ENCODE measurements around the gene UMODL1.

UMODL1 gene

DNA sequence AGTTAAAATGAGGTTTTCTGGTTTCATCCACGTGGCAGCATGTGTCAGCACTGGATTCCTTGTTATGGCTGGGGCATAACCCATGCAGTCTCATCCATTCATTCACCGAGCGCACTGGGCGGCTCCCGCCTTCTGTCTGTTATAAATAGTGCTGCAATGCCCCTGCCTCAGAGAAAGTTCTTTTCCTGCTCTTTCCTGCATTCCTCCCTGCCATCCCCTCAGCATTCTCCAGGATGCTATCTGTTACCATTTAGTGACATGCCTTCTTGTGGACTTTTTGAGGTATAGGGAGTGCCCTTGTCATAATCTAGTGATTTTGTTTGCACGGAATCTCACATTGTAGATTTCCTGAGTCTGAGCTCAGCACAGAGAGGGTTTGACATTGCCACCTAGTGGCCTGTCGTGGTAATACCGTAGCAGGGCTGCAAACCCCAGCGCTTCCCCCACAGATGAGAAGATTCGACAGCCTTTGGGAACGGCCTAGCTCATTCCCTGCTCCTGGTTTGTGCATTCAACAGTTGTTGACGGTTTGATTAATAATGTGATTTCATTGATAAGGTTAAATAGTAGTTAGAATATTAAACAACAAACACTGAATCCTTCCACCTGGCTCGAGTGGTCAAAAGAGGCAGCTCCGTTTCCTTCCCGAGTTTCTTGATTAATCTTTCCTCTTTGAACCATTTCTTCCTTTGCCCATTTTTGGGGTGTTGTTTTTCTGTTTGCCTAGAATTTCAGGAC lies 46.3 kb downstream of the UMODL1 start:
- Mint-ChIP-seq H3K27ac (no peak overlapping the region), H3K27me3 (peaks cover 27% of the 10 kb centered on the region), H3K36me3 (no peaks in the 10 kb centered on the region), H3K4me1 (peaks cover 18% of the 10 kb centered on the region), H3K9me3 (no peaks in the 10 kb centered on the region), H3K4me3 (no peak overlapping the region)

DNA sequence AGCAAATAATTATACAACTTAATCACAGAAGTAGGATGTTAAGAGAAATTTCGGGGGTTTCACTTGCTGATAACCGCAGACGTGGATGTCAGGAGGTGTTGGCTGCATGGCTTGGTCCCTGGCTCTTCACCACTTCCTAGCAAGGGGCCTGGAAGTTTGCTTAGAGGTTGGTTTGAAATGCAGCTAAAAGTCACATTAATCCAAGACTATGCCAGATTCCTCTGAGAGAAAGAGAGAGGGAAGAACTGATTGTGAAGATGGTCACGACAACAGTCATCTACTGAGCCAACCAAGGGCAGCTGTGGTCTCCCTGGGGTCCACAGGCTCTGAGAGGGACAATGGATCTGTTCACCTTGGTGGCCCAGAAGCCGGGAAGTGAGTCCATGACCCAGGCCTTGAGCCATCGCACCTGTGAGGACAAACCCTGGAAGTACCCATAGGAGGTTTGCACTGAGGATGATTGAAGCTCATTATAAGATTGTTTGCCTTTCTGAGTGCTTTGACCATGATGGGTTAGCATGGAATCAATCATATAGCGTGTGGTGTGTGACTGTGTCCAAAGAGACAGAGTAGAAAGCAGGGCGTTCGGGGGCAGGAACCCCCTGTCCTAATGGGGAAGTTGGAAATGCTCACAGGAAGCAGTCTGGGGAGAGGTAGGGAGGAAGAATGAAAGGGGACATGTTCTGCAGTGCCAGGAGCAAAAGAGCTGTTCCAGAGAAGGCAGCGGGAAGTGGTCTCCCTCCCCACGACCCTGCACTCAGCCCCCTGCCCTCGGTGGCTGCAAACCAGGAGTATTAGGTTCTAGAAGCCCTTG lies 47.1 kb downstream of the UMODL1 start:
- Mint-ChIP-seq H3K4me1 (peaks cover 19% of the 10 kb centered on the region), H3K27ac (no peak overlapping the region), H3K36me3 (no peaks in the 10 kb centered on the region), H3K9me3 (no peaks in the 10 kb centered on the region), H3K27me3 (peaks cover 28% of the 10 kb centered on the region), H3K4me3 (no peak overlapping the region)

DNA sequence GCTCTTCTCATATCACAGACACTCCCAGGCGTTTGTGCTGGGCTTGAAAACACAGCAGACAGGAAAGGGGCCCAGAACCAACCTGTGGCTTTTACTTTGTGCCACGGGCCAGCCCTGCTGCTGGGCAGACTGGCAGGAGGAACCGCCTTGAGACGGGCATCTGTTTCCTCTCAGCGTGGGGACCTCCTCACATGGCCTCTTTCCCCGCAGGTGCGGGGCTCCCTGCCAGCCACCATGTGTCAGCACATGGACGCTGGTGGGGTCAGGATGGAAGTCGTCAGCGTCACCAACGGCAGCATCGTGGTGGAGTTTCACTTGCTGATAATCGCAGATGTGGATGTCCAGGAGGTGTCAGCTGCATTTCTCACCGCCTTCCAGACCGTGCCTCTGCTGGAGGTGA lies 47.8 kb downstream of the UMODL1 start:
- Mint-ChIP-seq H3K4me1 (peaks cover 24% of the 10 kb centered on the region), H3K27me3 (peaks cover 33% of the 10 kb centered on the region), H3K4me3 (no peak overlapping the region), H3K36me3 (peaks cover 3% of the 10 kb centered on the region), H3K9me3 (no peaks in the 10 kb centered on the region), H3K27ac (no peak overlapping the region)

DNA sequence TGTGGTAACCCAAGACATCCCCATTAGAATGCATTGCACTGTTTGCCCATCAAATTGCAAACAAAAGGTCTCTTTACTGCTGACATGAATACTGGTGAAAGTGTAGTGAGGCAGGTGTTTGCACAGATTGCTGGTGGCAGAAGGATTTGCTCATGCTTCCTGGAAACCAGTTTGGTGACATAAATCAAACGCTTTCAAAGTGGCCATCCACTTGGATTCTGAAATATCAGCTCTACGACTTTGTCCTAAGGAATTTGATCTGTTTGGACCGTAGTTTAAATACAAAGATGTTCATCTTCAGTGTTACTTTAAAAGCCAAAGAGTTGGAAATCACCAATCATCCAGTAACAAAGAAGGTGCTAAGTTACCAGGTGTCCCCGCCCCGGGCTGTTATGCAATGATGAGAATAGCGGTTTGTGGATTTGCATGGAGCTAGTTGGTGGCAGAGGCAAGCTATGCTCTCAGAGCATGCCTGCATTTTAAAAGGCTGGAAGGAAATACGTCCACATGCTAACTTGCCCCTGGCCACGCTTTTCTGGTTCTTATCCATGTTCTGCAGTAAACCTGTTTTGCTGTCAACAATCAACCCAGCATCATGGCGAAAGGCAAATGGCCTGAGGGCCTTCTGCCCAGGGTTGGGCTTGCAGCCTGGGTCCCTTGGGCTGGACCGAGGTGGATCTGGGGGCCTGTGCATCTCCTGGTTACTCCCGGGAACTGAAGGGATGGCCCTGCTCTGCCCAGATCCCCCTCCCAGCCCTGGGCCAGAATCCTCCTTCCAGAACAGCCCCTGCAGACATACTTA lies 49.2 kb downstream of the UMODL1 start:
- no peaks in the 10 kb centered on the region for H3K9me3 Mint-ChIP-seq

DNA sequence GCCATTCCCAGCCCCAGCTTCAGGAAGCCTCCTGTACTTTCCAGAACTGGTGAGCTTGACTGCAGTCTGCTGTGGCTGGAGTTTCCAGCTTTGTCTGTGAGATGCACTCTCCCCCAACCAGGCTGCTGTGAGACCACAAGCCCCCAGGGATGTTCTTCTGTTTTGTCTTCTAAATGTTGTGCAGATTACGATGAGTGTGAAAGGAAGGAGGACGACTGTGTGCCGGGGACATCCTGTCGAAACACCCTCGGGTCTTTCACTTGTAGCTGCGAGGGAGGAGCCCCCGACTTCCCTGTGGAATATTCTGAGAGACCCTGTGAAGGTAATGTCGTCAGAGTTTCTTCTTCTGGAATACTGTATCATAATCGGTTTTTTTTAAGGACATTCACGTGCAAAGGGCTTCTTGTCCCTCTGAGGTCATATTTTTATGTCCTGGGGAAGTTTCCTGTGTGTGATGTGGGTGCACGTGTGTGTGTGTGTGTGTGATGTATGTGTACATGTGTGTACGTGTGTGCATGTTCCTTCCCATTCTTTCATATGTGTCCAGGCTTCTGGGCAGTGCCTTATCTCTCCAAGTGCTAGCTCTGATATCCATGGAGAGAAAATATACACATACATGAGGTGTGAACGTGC lies 49.9 kb downstream of the UMODL1 start:
- H3K9me3 Mint-ChIP-seq: no peaks in the 10 kb centered on the region
- peaks cover 35% of the 10 kb centered on the region for H3K27me3 Mint-ChIP-seq
- peaks cover 24% of the 10 kb centered on the region for H3K4me1 Mint-ChIP-seq
- no peak overlapping the region for H3K4me3 Mint-ChIP-seq
- peaks cover 3% of the 10 kb centered on the region for H3K36me3 Mint-ChIP-seq
- H3K27ac Mint-ChIP-seq: no peak overlapping the region

More for the DNA sequence above, 49.2 kb downstream of the UMODL1 start:
- Mint-ChIP-seq H3K27me3 (peaks cover 35% of the 10 kb centered on the region), H3K4me3 (no peak overlapping the region), H3K36me3 (peaks cover 3% of the 10 kb centered on the region), H3K27ac (no peak overlapping the region), H3K4me1 (peaks cover 24% of the 10 kb centered on the region)

DNA sequence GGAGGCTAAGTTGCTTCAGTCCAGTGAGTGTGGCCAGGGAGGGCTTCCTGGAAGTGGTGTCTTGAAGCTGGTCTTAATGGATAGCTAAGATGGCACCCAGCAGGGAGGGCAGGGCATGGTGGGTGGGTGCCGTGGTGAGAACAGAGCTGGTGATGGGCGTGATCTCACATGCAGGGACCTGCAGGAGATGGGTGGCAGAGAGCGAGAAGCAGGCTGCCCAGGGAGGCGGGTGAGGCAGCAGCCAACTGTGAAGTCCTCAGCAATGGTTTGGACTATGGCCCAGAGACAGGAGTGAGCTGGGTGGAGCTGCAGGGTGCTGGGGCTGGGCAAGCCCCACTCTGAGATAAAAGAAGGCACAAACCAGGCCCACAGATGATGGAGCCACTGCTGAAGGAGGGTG lies 50.7 kb downstream of the UMODL1 start:
- H3K27ac Mint-ChIP-seq: no peak overlapping the region
- H3K9me3 Mint-ChIP-seq: no peaks in the 10 kb centered on the region
- H3K4me1 Mint-ChIP-seq: peaks cover 24% of the 10 kb centered on the region
- H3K4me3 Mint-ChIP-seq: no peak overlapping the region
- peaks cover 3% of the 10 kb centered on the region for H3K36me3 Mint-ChIP-seq
- H3K27me3 Mint-ChIP-seq: peaks cover 35% of the 10 kb centered on the region

DNA sequence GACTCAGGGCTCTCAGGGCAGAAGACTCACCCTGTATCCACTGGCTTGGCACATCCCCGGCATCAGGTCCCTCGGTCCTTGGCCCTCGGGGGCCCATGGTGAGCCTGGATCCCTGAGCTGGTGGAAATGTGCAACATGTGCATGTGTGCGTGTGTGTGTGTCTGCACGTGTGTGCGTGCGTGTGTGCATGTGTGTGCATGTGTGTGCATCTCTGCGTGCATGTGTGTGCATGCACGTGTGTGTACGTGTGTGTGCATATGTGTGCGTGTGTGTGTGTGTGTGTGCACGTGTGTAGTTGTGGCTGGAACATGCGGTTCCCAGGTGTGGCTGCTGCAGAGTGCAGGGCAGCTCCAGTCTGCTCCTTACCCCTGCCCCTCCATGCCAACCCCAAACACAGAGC lies 51.3 kb downstream of the UMODL1 start:
- peaks cover 33% of the 10 kb centered on the region for H3K27me3 Mint-ChIP-seq
- no peak overlapping the region for H3K4me3 Mint-ChIP-seq
- peaks cover 19% of the 10 kb centered on the region for H3K4me1 Mint-ChIP-seq
- H3K9me3 Mint-ChIP-seq: no peaks in the 10 kb centered on the region
- H3K27ac Mint-ChIP-seq: no peak overlapping the region
- peaks cover 3% of the 10 kb centered on the region for H3K36me3 Mint-ChIP-seq

DNA sequence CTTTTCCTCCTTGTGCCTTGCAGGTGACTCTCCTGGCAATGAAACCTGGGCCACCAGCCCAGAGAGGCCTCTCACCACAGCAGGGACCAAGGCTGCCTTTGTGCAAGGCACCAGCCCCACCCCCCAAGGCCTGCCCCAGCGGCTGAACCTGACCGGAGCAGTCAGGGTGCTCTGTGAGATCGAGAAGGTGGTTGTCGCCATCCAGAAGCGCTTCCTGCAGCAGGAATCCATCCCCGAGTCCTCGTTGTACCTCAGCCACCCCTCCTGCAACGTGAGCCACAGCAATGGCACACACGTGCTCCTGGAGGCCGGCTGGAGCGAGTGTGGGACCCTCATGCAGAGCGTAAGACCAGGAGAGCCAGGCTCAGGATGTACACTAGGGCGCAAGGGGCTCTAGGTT lies 51.7 kb downstream of the UMODL1 start:
- H3K27me3 Mint-ChIP-seq: peaks cover 32% of the 10 kb centered on the region
- H3K36me3 Mint-ChIP-seq: peaks cover 3% of the 10 kb centered on the region
- H3K9me3 Mint-ChIP-seq: no peaks in the 10 kb centered on the region
- H3K27ac Mint-ChIP-seq: no peak overlapping the region
- H3K4me3 Mint-ChIP-seq: no peak overlapping the region
- peaks cover 14% of the 10 kb centered on the region for H3K4me1 Mint-ChIP-seq

DNA sequence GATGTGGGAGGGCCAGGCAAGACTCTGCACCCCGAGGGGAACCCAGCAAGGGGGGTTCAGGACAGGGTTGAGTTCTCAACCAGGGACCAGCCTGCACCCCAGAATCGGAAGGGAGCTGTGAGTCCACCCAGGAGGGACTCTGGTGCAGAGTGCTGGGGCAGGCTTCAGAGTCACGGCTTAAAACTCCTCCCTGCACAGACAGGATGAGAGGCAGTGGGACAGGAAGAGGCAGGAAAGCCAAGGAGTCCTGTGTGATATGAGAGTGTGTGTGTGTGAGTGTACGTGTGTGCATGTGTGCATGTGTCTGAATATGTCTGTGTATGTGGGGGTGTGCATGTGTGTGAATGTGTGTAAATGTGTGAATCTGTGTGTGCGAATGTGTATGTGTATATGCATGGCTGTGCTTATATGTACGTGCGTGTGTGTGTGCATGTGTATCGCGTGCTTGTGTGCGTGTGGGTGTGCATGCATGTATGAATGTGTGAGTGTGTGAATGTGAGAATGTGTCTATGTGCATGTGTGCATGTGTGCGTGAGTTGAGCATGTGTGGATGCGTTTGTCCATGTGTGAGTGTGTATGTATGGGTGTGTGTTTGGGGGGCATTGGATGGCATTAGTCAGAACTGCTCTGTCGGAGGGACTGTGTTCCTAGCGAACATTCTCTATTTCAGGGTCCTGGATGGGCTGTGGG lies 52.2 kb downstream of the UMODL1 start:
- peaks cover 10% of the 10 kb centered on the region for H3K4me1 Mint-ChIP-seq
- H3K4me3 Mint-ChIP-seq: no peak overlapping the region

DNA sequence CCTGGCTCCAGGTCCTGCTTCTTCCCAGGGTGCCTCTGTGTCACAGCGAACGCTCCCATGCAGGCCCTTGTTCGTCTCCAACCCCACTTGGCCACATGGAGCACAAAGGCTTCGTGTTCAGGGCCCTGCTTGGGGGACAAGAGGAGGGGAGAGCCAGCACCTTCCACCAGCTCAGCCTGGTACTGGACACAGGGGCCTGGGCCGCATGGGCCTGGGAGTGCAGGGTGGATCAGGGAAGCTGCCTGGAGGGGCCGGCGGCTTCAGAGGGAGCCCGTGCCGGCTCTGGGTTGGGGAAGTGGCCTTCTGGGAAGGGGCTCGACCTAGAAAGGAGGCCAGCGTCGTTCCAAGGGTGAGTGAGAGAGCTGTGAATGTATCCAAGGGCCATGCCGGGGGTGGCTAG lies 53.0 kb downstream of the UMODL1 start:
- Mint-ChIP-seq H3K27ac (peak overlapping the region; percentile 51), H3K27me3 (peaks cover 28% of the 10 kb centered on the region), H3K4me1 (peaks cover 9% of the 10 kb centered on the region), H3K36me3 (peaks cover 3% of the 10 kb centered on the region), H3K9me3 (no peaks in the 10 kb centered on the region), H3K4me3 (no peak overlapping the region)

More for the DNA sequence above, 52.2 kb downstream of the UMODL1 start:
- Mint-ChIP-seq H3K27ac (no peak overlapping the region), H3K9me3 (no peaks in the 10 kb centered on the region), H3K27me3 (peaks cover 28% of the 10 kb centered on the region), H3K36me3 (peaks cover 3% of the 10 kb centered on the region)

DNA sequence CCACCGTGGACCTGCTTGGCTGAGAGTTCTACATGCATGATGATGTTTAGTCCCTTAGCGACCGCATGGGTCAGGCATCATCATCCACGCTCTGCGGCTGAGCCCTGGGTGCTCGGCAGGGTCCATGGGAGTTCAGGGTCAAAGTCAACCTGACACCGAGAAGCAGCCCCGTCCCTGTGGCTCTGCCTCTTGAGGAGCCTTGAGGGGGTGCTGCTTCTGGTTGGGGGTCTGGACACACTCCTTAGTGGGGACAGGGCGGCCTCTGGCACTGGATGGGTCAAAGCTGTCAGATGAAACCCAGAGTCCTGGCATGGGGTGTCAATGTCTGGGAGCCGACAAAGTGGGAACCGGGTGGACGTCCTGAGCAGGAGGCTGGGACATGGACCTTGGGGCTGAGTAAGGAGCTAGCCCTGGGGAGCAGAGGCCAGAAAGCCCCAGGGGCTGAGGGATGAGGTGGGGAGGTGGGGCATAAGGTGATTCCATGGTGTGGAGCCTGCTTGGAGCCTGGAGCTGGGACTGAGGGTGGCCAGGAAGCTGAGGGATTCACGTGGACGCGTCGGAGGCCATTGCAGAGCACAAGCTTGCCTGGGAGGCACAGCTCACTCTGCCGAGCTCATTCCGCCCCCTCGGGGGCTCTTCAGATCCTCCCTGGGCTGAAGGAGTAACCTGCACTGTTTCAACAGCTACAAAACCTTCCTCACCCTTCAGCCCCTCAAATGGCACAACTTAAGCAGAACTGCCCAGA lies 53.9 kb downstream of the UMODL1 start:
- Mint-ChIP-seq H3K4me1 (peaks cover 6% of the 10 kb centered on the region), H3K27me3 (peaks cover 21% of the 10 kb centered on the region), H3K4me3 (no peak overlapping the region), H3K9me3 (no peaks in the 10 kb centered on the region), H3K36me3 (peaks cover 3% of the 10 kb centered on the region), H3K27ac (no peak overlapping the region)

DNA sequence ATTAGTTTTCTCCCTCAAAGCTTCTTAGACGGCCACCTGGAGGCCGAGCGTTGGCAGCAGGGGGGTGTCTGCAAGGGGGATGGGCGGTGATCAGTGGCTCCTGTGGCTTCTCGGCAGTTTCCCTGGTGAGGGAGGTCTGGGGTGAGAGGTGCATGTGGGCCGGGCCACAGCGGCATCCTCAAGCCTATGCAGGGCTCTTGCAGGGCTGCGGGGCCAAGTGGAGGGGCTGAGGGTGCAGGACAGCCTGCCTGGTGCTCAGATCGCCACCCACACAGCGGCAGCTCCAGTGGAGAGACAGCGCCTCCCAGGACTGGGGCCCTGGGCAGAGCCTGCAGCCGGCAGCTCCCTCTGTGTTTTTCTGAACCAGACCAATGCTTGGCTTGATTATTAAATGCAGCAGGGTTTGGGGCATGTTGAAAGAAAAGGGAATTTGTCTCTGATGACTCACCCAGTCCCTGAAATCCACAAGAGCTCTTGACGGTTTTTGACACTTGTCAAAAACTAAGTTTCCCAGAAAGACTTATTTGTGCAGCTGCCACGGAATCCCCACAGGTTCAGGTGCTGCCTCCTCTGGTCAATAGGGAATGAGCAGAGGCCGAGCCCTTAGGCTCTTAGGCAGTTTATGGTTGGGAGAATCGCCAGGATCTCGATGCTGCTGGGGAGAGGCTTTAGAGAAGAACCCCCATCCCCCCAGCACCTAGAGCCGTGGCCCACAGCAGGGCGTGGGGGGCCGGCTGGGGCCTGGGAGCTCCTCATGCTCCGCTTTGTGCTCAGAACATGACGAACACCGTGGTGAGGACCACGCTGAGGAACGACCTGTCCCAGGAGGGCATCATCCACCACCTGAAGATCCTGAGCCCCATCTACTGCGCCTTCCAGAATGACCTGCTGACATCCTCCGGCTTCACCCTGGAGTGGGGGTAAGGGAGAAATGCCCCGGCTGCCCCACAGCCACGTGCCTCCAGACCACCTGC lies 54.7 kb downstream of the UMODL1 start:
- Mint-ChIP-seq H3K9me3 (no peaks in the 10 kb centered on the region), H3K27ac (no peak overlapping the region), H3K36me3 (peaks cover 3% of the 10 kb centered on the region), H3K27me3 (peaks cover 18% of the 10 kb centered on the region), H3K4me1 (peaks cover 6% of the 10 kb centered on the region), H3K4me3 (no peak overlapping the region)

Data from activated naive CD4-positive, alpha-beta T cell treated with anti-CD3 and anti-CD28 coated beads, Interleukin-2, amount 50 U/mL, for 24 hours (primary cell).